ENCODE data around the gene ARX.

Gene ARX

DNA sequence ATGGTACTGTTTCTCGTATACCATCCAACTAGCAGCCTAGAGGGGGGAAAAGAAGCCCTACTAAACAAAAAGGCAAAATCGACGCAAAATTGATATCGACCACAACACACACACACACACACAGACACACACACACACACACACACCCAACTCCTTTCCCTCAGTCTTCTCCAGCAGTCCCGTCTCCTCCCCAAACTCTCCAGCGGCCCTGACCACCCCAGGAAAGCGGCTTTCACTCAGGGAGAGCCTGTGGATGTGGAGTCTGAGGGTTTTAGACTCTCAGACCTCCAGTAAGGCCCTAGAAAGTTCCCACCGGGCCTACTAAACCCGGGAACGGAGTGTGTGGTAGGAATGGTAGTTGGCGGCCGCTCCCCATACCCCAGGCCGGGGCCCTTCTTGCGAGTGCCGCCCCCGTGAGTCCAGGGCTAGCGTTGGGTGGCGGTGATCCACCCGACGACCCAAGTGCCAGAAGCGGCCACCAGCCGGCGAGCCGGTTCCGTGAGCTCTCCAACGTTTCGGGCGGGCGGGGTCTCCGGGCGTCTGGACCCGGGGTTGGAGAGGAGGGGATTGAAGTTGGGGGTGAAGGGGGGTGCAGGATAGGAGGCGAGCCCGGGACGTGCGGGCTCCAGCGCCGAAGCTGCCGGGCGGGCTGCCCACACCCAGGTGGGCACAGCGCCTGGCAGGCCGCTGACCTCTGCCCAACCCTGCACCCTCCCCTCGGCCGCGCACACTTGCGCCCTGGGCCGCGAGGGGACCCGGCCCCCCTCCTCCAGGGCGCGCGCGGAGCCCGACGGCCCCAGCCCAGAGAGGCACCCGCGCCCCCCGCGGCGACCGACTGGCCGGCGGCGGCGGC, 13.7 kb downstream of the ARX start:
- no peak for DNase-seq (ENCODE audit: low spot score)

DNA sequence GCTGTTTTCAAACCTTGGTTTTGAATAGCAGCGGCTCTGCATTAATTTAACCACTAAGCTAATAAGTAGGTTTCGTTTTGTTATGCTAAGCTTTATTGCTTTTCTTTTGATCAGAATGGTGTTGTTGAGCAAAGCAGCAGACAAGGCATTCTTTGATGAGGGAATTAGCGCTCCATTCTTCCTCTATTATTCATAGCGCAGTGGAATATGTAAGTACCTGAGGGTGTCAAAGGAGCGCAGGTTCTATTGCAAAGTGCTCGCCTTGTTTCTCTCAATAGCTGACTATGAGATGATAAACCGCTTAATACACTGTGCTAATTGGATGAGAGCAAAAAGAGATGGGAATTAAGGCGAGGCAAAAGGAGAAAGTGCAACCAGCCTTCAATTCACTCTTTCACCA, 16.3 kb downstream of the ARX start:
- DNase-seq (ENCODE audit: low spot score) = no peak

DNA sequence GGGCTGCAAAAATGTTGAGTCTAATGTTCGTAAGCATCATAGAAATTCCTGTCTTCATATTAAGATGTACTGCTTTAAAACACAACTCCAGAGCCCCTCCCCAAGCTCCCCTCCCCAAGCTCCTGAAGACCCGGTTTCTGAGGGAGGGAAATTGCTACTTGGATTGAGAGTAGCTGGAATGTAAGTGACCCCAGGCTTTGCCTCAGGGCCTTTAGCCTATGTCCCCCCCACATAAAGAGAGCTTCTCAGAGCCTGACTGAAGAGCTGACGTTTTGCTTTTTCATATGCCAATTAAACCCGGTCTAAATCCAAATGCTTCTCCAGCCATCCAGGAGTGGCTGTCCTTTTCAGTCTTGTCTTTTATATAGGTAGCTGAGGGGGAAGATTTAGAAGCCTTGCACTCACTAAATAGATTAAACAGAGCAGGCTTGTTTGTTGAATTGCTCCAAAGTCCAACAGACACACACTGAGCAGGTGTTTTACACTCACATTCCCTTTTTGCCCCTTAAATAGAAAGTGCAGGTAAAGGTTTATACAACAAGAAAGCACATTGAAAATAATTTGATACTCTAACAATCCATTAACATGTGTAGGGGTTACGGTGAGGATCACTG, 19.6 kb downstream of the ARX start:
- DNase-seq (ENCODE audit: low spot score) = no peak

GRCh38 chrX:24993879-24994278, 21.9 kb downstream of the ARX start:
- no peak for DNase-seq (ENCODE audit: low spot score)

GRCh38 chrX:24990535-24990934, 25.2 kb downstream of the ARX start:
- DNase-seq (ENCODE audit: low spot score) = no peak

DNA sequence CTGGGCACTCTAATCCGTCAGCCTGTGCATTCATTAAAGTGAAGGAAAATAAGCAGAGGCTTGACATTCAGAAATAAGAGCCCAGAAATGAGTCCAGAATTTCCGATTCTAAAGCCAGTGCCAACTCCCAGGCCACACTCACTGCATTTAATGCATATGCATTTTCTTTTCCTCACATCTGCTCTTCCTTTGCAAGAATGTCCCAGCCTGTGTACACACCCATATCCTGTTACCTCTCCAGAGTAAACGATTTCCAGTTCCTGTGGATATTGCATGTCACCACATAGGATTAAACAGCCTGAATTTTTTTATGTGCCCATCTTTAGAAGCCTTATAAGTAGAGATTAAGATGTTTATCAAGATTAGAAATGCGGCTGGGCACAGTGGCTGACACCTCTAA, 27.5 kb downstream of the ARX start:
- DNase-seq (ENCODE audit: low spot score) = no peak

GRCh38 chrX:24987731-24988130, 28.0 kb downstream of the ARX start:
- DNase-seq (ENCODE audit: low spot score) = no peak

DNA sequence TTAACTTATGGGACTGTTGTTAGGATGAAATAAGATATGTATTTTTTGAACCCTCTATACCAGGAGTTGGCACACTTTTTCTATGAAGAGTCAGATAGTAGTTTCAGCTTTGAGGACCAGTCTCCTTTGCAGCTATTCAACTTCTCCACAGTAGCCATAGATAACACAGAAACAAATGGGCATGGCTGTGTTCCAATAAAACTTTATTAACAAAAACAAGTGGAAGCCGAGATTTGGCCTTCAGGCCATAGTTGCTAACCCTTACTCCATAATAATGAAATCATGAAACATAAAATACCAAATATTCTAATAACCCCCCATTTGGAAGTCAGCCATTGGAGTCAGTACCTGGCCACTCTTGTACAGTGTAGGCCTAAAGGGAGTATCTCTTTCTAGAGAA, 30.6 kb downstream of the ARX start:
- DNase-seq (ENCODE audit: low spot score) = no peak

- no peak for DNase-seq (ENCODE audit: low spot score)
These were observed 31.8 kb downstream of the ARX start for GRCh38 chrX:24983931-24984330.

GRCh38 chrX:24982306-24982965, 33.3 kb downstream of the ARX start:
- no peak for DNase-seq (ENCODE audit: low spot score)

DNA sequence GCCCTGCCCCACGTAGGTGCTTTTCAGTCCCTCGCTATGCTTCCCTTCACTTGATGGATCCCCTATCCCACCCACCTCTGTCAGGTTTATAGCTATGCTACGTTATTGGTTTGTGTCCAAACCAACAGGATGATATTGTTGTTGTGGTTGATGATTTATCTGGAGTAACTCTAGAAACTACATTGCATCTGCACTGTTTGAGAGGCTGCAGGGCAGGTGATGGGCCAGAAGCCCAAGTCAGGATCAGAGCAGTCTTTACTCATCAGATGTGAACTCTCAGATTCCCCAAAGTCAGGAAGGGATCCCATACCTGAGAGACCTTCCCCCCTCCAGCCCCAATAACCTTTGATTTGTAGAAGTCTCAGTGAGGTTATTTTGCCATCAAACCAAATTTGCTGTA, 34.7 kb downstream of the ARX start:
- no peak for DNase-seq (ENCODE audit: low spot score)

DNA sequence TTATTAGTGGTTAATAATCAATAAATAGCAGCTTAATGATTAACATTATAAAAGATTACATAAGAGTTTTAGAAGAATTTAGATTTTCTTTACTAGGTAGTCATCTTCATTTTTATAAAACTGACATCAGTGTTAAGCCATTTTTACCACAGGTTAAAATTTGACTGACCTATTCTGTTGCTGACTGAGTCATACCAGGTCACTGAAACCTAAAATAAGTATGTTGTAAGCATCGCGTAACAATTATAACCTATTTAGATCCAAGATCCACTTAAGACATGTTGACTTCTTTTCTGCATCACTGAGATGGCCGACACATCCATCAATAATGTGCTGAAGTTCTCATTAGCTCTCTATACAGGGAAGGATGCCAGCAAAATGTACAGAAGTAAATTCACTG, 36.7 kb downstream of the ARX start:
- no peak for DNase-seq (ENCODE audit: low spot score)

- no peak for DNase-seq (ENCODE audit: low spot score)
These were observed 46.0 kb downstream of the ARX start for GRCh38 chrX:24969812-24970211.

DNA sequence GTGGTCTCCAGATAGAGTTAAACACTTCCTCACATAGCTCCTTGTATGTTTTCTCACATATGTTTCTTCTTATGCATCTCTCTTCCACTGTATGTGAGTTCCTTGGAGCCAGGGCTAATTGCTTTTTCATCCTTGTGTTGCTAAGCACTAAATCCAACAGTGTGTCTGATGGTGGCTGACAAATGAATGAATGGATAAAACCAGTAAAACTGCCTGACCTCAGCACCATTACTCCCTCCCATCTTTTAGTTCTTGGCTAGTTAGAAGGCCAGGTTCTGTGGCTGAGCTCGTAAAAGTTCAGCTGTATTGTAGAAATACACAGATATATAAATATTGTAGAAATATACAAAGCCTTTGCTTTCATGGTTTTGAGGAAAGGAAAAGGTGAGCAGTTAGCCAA, 50.4 kb downstream of the ARX start:
- no peak for DNase-seq (ENCODE audit: low spot score)

DNA sequence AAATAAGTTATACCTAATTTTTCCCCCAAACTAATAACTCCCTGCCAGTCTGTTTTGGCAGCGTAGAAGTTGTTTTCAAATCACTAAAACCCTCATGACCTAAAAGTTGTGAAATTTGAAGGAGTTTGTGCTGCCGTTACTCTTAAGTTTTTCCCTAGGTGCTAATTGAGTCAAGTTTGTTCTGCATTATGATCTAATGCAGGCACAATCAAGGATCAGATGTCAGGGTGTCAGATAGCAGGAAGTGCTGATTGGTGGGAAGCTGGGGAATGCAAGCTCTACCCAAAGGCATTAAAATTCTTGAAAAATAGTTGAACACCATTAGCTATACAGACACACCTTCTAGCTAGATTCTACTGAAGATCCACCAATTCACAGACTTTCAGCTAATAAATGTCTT, 51.9 kb downstream of the ARX start:
- no peak for DNase-seq (ENCODE audit: low spot score)

GRCh38 chrX:24961809-24962208, 54.0 kb downstream of the ARX start:
- DNase-seq (ENCODE audit: low spot score) = no peak

DNA sequence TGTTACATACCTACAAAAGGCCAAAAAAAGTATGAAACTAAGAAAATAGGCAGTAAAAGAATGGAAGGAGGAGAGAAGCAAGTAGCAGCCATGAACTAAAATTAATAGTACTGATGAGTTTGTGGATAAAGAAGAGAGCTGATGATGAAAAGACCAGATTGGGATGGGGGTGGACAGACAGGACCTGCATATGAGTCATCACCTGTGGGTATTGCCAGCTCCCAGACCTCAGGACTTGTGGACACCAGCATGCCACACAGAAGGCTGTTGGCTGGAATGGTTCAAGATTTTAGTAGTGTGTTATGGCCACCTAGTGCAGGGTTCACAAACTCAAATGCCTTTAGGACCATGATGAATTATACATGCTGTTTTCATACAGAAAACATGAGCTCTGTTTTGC, 58.9 kb downstream of the ARX start:
- no peak for DNase-seq (ENCODE audit: low spot score)

DNA sequence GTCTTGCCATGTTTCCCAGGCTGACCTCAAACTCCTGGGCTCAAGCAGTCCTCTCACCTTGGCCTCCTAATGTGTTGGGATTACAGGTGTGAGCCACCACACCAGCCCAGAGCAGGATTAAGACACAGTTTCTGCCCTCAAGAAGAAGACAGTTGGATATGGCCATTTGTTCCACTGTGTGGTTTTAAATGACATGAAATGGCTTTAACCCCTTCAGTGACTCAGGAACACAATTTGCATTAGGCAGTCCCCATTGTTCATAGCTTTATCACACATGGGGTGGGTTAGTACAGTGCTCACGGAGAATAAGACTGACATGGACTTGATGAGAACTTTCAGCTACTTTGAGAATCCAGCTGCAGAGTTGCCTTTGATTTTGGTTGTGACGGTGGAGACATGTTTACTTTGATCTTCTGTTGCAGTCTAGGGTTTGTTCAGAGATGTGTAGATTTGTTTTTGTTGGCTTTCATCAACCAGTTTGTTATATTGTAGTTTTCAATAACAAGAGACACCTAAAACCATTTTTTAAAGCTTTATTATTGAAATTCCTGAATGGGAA, 60.3 kb downstream of the ARX start:
- DNase-seq (ENCODE audit: low spot score) = no peak

DNA sequence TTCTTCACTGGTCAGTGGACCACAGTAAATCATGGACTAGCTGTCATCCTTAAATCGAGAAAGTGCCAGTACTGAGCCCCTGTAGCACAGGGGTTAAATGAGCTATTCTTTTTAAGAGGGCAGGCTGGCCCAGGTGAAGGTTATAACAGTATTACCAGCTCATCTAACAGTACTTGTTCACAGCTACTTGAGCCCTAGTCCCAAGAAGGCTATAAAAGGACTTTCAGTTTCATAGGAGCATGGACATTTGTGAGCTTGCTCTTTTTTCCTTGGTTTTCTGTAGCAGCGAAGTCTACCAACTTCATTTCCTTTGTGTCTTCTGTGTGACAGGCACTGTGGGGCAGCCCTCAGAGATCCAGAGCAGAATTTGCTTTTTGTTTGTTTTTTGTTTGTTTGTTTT, 61.0 kb downstream of the ARX start:
- no peak for DNase-seq (ENCODE audit: low spot score)

All from SK-N-DZ (cell line).